ENCODE results near the gene PCSK6.

GRCh38 chr15:101393172-101393571 is 96.3 kb downstream of the PCSK6 start:
- TF ChIP-seq GATA2 (IDR thresholded peaks at IDR 0.05; ENCODE audit: low read depth, low read length) (no peak), GATA3 (IDR thresholded peaks at IDR 0.05; ENCODE audit: low read depth, low read length) (no peak)
